ENCODE measurements around the gene INPP5D. TPM values are rescaled to one million over a fixed set of nuclear protein-coding genes. Genes with fewer than 3 reads are reported as not detected.
"Not testable (repeated sequence)": the region's sequence is repeated elsewhere in the genome, so short reads cannot be mapped to it uniquely, and the experiment has no call there.

INPP5D gene
- total RNA-seq, 2 donors from 2014 or later, result 0.66 to 3.0 TPM

DNA sequence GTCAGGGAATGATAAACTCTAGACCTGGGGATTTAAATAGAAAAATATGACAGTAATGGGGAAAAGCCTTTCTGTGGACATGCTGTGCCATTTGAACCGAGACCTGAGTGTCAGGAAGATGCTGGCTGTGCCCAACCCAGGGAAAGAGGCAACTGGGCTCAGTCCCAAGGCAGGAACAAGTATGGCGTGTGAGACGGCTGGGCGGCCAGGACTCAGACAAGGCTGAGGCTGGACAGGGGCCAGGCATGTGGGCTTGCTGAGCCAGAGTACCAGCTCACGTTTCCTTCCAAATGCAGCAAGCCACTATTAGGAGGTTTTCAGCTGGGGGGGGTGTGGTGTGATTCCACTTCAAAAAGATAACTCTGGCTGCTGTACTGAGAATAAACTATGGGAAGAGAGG, 92.4 kb downstream of the INPP5D start:
- Mint-ChIP-seq H3K27me3 (ENCODE audit: insufficient read depth) (no peaks in the 10 kb centered on the region), H3K4me1 (peaks cover 4% of the 10 kb centered on the region), H3K27ac (no peak overlapping the region), H3K36me3 (ENCODE audit: low read depth) (no peaks in the 10 kb centered on the region), H3K4me3 (no peak overlapping the region), H3K9me3 (no peaks in the 10 kb centered on the region)
- 92 to 93% methylated on average over 5 of the region's 5 CpGs for WGBS, 2 experiments (ENCODE audit: insufficient coverage in 1 of 2, insufficient read length in 1 of 2)
- Histone ChIP-seq H3K36me3 (ENCODE audit: control insufficient read depth, insufficient read depth, low read length) (no peaks in the 10 kb centered on the region), H3K4me1 (ENCODE audit: control insufficient read depth, insufficient read depth, low read length) (no peaks in the 10 kb centered on the region), H3K9ac (ENCODE audit: extremely low read depth, low read length, poor library complexity, severe bottlenecking) (no peak overlapping the region), H3K27ac (ENCODE audit: low read depth, low read length) (no peak overlapping the region), H3K27me3 (ENCODE audit: control insufficient read depth, insufficient read depth, low read length, poor library complexity, severe bottlenecking) (no peaks in the 10 kb centered on the region), H3K4me3 (ENCODE audit: low read length) (no peak overlapping the region), H3K9me3 (ENCODE audit: control insufficient read depth, low read length) (no peaks in the 10 kb centered on the region)
- TF ChIP-seq, protein P1, sequence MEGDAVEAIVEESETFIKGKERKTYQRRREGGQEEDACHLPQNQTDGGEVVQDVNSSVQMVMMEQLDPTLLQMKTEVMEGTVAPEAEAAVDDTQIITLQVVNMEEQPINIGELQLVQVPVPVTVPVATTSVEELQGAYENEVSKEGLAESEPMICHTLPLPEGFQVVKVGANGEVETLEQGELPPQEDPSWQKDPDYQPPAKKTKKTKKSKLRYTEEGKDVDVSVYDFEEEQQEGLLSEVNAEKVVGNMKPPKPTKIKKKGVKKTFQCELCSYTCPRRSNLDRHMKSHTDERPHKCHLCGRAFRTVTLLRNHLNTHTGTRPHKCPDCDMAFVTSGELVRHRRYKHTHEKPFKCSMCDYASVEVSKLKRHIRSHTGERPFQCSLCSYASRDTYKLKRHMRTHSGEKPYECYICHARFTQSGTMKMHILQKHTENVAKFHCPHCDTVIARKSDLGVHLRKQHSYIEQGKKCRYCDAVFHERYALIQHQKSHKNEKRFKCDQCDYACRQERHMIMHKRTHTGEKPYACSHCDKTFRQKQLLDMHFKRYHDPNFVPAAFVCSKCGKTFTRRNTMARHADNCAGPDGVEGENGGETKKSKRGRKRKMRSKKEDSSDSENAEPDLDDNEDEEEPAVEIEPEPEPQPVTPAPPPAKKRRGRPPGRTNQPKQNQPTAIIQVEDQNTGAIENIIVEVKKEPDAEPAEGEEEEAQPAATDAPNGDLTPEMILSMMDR (conservative IDR thresholded peaks at IDR 0.05), result no peak
- no peak for DNase-seq

DNA sequence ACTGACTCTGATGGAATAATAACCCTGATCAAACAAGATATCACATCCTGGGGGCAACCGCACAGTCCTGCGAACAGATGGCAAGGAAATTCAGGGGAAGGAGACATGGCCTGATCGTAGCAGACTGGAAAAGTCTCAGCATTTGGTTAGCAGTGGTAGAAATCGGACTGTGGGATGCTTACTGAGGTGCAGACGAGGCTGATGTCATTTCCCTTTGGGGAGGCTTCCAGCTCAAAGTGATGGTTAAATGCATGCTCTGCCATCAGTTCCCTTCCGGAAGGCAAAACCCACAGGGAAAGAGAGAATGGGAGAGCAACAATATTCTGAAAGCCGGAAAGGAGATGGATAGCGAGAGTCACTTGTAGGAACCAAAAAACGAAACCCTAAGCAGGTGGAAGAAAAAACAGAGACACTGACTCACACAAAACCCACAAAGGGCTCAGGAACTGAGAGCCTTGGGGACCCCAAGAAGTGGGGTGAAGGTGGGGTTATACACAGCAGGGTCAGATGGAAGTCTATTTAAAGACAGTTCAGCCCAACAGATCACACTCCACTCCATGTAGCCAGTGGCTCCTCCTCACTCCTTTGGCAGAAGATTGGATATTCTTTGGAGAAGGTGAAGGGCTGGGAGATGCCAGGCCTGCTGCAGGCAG, 93.1 kb downstream of the INPP5D start:
- H3K27ac Mint-ChIP-seq, result no peak overlapping the region
- Histone ChIP-seq H3K27me3 (ENCODE audit: control insufficient read depth, insufficient read depth, low read length, poor library complexity, severe bottlenecking) (no peaks in the 10 kb centered on the region), H3K4me3 (ENCODE audit: low read length) (no peak overlapping the region), H3K9ac (ENCODE audit: extremely low read depth, low read length, poor library complexity, severe bottlenecking) (no peak overlapping the region), H3K4me1 (ENCODE audit: control insufficient read depth, insufficient read depth, low read length) (no peaks in the 10 kb centered on the region), H3K36me3 (ENCODE audit: control insufficient read depth, insufficient read depth, low read length) (no peaks in the 10 kb centered on the region), H3K27ac (ENCODE audit: low read depth, low read length) (no peak overlapping the region), H3K9me3 (ENCODE audit: control insufficient read depth, low read length) (no peaks in the 10 kb centered on the region)
- no peak overlapping the region for H3K4me3 Mint-ChIP-seq
- no peak for DNase-seq
- H3K4me1 Mint-ChIP-seq, result peaks cover 4% of the 10 kb centered on the region
- TF ChIP-seq, protein P1 (conservative IDR thresholded peaks at IDR 0.05), result no peak
- no peaks in the 10 kb centered on the region for H3K27me3 Mint-ChIP-seq (ENCODE audit: insufficient read depth)
- H3K36me3 Mint-ChIP-seq (ENCODE audit: low read depth), result no peaks in the 10 kb centered on the region
- H3K9me3 Mint-ChIP-seq, result no peaks in the 10 kb centered on the region
- 96 to 98% methylated on average over 8 to 9 of the region's 9 CpGs for WGBS, 2 experiments (ENCODE audit: insufficient coverage in 1 of 2, insufficient read length in 1 of 2)

DNA sequence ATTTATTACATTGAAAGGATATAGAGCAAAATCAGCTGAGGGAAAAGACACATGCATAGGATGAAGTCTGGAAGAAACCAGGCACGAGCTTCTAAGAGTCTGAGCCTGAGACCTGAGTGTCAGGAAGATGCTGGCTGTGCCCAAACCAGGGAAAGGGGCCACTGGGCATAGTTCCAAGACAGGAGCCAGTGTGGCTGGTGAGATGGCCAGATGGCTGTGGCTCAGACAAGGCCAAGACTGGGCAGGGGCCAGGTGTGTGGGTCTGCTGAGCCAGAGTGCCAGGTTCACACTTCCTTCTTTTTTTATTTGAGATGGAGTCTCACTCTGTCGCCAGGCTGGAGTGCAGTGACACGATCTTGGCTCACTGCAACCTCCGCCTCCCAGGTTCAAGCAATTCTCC, 95.9 kb downstream of the INPP5D start:
- Histone ChIP-seq H3K27me3 (ENCODE audit: control insufficient read depth, insufficient read depth, low read length, poor library complexity, severe bottlenecking) (no peaks in the 10 kb centered on the region), H3K4me1 (ENCODE audit: control insufficient read depth, insufficient read depth, low read length) (no peaks in the 10 kb centered on the region), H3K36me3 (ENCODE audit: control insufficient read depth, insufficient read depth, low read length) (no peaks in the 10 kb centered on the region), H3K27ac (ENCODE audit: low read depth, low read length) (no peak overlapping the region), H3K9ac (ENCODE audit: extremely low read depth, low read length, poor library complexity, severe bottlenecking) (no peak overlapping the region), H3K9me3 (ENCODE audit: control insufficient read depth, low read length) (no peaks in the 10 kb centered on the region), H3K4me3 (ENCODE audit: low read length) (no peak overlapping the region)
- H3K4me3 Mint-ChIP-seq, result no peak overlapping the region
- H3K27me3 Mint-ChIP-seq (ENCODE audit: insufficient read depth), result no peaks in the 10 kb centered on the region
- no peaks in the 10 kb centered on the region for H3K36me3 Mint-ChIP-seq (ENCODE audit: low read depth)
- no peaks in the 10 kb centered on the region for H3K9me3 Mint-ChIP-seq
- TF ChIP-seq, protein P1 (conservative IDR thresholded peaks at IDR 0.05), result no peak
- H3K27ac Mint-ChIP-seq, result no peak overlapping the region
- DNase-seq, result no peak
- 91 to 97% methylated on average over 1 to 4 of the region's 4 CpGs for WGBS, 2 experiments (ENCODE audit: insufficient coverage in 1 of 2, insufficient read length in 1 of 2)
- H3K4me1 Mint-ChIP-seq, result peaks cover 4% of the 10 kb centered on the region

DNA sequence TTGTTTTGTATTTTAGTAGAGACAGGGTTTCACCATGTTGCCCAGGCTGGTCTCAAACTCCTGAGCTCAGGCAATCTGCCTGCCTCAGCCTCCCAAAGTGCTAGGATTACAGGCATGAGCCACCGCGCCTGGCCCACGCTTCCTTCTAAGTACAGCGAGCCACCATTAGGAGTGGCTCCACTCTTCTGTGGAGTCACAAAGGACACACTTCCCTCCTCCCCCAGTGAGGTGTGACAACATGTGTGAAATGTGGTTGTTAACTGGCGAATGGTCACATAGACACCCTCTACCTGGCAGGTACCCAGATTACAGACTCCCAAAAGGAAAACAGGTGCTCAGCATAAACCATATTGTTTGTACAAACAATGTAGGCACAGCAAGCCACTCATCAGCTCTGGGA, 96.3 kb downstream of the INPP5D start:
- not testable (repeated sequence) for H3K9me3 Mint-ChIP-seq; H3K4me1 Mint-ChIP-seq; DNase-seq; H3K4me1 ChIP-seq (ENCODE audit: control insufficient read depth, insufficient read depth, low read length); H3K4me3 ChIP-seq (ENCODE audit: low read length); H3K36me3 Mint-ChIP-seq (ENCODE audit: low read depth); H3K27ac Mint-ChIP-seq; H3K9ac ChIP-seq (ENCODE audit: extremely low read depth, low read length, poor library complexity, severe bottlenecking); H3K27me3 ChIP-seq (ENCODE audit: control insufficient read depth, insufficient read depth, low read length, poor library complexity, severe bottlenecking); H3K9me3 ChIP-seq (ENCODE audit: control insufficient read depth, low read length); H3K27me3 Mint-ChIP-seq (ENCODE audit: insufficient read depth); H3K36me3 ChIP-seq (ENCODE audit: control insufficient read depth, insufficient read depth, low read length); H3K27ac ChIP-seq (ENCODE audit: low read depth, low read length); H3K4me3 Mint-ChIP-seq
- WGBS, 2 experiments (ENCODE audit: insufficient coverage in 1 of 2, insufficient read length in 1 of 2), result 92% methylated on average over 5 of the region's 5 CpGs; no CpG with 5 or more reads in 1 of the 2 experiments
